Testis (tissue), 2 donors: ENCODE data around the gene KDSR.

Experiments
- CTCF ChIP-seq, 3 experiments: fragments of 450-650 bp in 2 of 3; fragments of 200-600 bp in 1 of 3; sonication (generic) in 1 of 3; IDR thresholded peaks; one replicate each; pipeline ENCODE4 v1.5.1; 2016 to 2019; ENCODE audit warnings: antibody characterized with exemption in 3 of 3, mild to moderate bottlenecking in 2 of 3, moderate library complexity in 1 of 3
- POLR2A ChIP-seq: fragments of 450-650 bp; IDR thresholded peaks from one replicate; pipeline ENCODE4 v1.6.1; 2017; ENCODE audit warnings: antibody characterized with exemption, mild to moderate bottlenecking, moderate library complexity

GRCh38 chr18:63282793-63283192 lies 84.2 kb downstream of the KDSR start:
- TF ChIP-seq CTCF (IDR thresholded peaks at IDR 0.05) (no peak), POLR2A (no peak)
